RWPE1 (cell line): ENCODE results near the gene PTX4.
A peak's percentile ranks its signal among the peaks of the same experiment; 100 is the strongest.

Experiments
- CTCF ChIA-PET: fragments of 350-600 bp; sonication (Branson Sonifier 250); formaldehyde crosslinking; extraction: SDS; loops from one replicate; lab custom pipeline; 2021; lab: Yijun Ruan, JAX
- POLR2A ChIA-PET: fragments of 400-600 bp; formaldehyde crosslinking; extraction: SDS; loops from one replicate; lab custom pipeline; 2020; ENCODE audit warnings: antibody characterized with exemption; ENCODE audit not compliant: low non-redundant PET; lab: Yijun Ruan, JAX
- DNase-seq: peaks from one replicate; pipeline ENCODE4 v3.0.0; 2012; ENCODE audit warnings: low spot score
- H3K27ac ChIP-seq: fragments of 450-650 bp; 2 replicates; pipeline ENCODE4 v1.5.1; 2017
- CTCF ChIP-seq: fragments of 450-650 bp; conservative IDR thresholded peaks from 2 replicates; pipeline ENCODE4 v1.5.1; 2017; ENCODE audit warnings: low read depth, mild to moderate bottlenecking

The PTX4 gene

GRCh38 chr16:1534021-1535020 lies 45.6 kb upstream of the PTX4 start:
- no peak overlapping the region; the same call in 1 of the 2 replicates for H3K27ac ChIP-seq
- CTCF ChIA-PET, result no interaction called here
- no peak for TF ChIP-seq CTCF
- POLR2A ChIA-PET, result no interaction called here
- no peak for DNase-seq

DNA sequence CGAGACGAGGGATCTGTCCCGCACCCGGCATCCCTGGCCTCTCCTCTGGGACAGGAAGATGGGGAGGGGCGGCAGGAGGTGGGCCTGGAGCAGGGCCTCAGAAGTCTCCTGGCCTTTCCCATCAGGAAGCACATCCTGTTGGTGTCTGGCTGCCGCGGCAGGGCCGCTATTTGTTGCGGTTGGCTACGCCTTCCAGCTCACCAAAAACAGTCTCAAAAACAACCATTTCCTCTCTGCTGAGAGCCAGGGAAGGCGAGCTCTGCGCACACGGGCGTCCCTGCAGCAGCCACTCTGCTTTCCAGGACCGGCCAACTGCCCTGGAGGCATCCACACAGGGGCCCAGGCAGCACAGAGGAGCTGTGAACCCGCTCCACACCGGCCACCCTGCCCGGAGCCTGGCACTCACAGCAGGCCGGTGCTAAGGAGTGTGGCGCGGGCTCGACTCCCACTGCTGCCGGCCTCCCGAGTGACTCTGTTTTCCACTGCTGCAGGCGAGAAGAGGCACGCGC lies 44.8 kb upstream of the PTX4 start, which contains the start of gene TMEM204:
TMEM204 (plus strand) TSS at position 224 of the 509 bp plus-strand sequence. CDS start 610 bp downstream, outside the sequence.
- CTCF ChIA-PET, result interaction anchor here (0.6 kb wide), 1 partner anchor 34 kb away, joined by 4 read pairs; no protein-coding TSS in a partner anchor
- peak within 1 kb of the TSS; percentile 75 for H3K27ac ChIP-seq
- POLR2A ChIA-PET, result no interaction called here
- no peak for DNase-seq
- no peak for TF ChIP-seq CTCF

DNA sequence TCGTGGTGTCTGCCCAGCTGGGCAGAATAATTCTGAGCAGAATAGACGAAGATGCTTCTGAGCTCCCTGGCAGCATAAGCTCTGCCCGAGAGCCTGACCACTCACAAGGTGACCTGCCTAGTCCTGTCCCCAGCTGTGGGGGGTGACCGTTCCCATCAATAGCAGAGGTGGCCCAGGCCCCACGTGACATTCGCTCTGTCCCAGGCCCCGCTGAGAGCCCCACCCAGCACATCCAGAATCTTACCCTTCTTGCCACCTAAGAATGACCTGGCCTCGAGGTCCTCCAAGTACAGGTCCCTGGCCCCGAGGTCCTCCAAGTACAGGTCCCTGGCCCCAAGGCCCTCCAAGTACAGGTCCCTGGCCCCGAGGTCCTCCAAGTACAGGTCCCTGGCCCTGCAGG lies 44.0 kb upstream of the PTX4 start:
- DNase-seq, result no peak
- peak overlapping the region; percentile 75 for H3K27ac ChIP-seq
- ChIA-PET POLR2A (no interaction called here), CTCF (interaction anchor here (0.6 kb wide), 1 partner anchor 74 kb away, joined by 3 read pairs; no protein-coding TSS in a partner anchor)
- TF ChIP-seq CTCF, result no peak

- no peak for TF ChIP-seq CTCF
- DNase-seq, result no peak
- ChIA-PET CTCF (no interaction called here), POLR2A (no interaction called here)
- peak overlapping the region; percentile 75 for H3K27ac ChIP-seq
These were observed 43.5 kb upstream of the PTX4 start for GRCh38 chr16:1532081-1532760.

- POLR2A ChIA-PET, result no interaction called here
- DNase-seq, result no peak
- peak overlapping the region; percentile 75 for H3K27ac ChIP-seq
- no peak for TF ChIP-seq CTCF
- CTCF ChIA-PET, result no interaction called here
These were observed 42.8 kb upstream of the PTX4 start for GRCh38 chr16:1531638-1531910.

DNA sequence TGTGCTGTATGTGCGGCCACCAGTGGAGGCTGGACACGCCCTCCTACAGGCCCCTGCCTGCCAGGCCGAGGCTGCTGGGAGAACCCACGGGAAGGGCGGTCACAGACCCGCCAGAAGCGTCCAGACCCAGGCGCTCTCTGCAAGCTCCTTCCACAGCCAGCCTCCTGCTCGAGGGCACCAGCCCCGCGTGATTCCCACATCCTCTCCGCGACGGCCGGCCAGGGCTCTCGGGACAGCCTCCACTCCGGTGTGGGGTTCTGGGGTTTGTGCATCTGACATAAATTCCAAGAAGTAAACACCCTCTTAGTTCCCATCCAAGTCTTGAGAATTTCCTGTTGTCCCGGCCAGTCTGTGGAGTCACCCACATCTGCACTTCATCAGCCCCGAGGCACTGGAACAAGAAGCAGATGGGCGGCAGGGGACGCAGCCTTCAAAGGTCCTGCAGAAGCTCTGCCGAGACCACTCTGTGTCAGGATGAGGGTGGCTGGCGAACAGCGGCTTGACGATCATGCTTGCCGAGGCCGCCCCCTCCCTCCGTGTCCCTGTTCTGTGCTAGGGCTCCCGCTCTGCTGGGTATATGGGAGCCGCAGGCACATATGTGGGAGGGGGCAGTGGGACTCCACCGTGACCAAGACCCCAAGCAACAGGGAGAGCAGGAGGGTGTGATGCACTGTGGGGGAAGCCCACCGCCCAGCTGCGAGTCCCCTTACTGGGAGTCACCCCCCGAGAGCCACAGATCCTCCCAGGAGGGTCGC lies 42.3 kb upstream of the PTX4 start:
- ChIA-PET POLR2A (no interaction called here), CTCF (no interaction called here)
- no peak for TF ChIP-seq CTCF
- peak overlapping the region; percentile 75 for H3K27ac ChIP-seq
- DNase-seq, result no peak
